HEK293T (cell line): Measurements from ENCODE around the gene EFNA5.

Experiments used
- ARNT ChIP-seq: fragments of 450-650 bp; IDR thresholded peaks from 2 replicates; pipeline ENCODE4 v1.6.1; 2017; ENCODE audit warnings: mild to moderate bottlenecking
- BHLHE40 ChIP-seq: fragments of 450-650 bp; IDR thresholded peaks from 2 replicates; pipeline ENCODE4 v1.6.1; 2016; ENCODE audit warnings: mild to moderate bottlenecking, moderate library complexity, borderline replicate concordance
- FOXK2 ChIP-seq: fragments of 450-650 bp; IDR thresholded peaks from 2 replicates; pipeline ENCODE4 v1.6.1; 2016; ENCODE audit warnings: mild to moderate bottlenecking
- FOXM1 ChIP-seq: fragments of 450-650 bp; IDR thresholded peaks from 2 replicates; pipeline ENCODE4 v1.6.1; 2017; ENCODE audit warnings: mild to moderate bottlenecking, borderline replicate concordance
- LEF1 ChIP-seq: fragments of 450-650 bp; IDR thresholded peaks from 2 replicates; pipeline ENCODE4 v1.6.1; 2017; ENCODE audit warnings: mild to moderate bottlenecking, borderline replicate concordance
- NFRKB ChIP-seq: fragments of 450-650 bp; IDR thresholded peaks from 2 replicates; pipeline ENCODE4 v1.6.1; 2016; ENCODE audit warnings: mild to moderate bottlenecking, moderate library complexity
- PKNOX1 ChIP-seq: fragments of 450-650 bp; IDR thresholded peaks from 2 replicates; pipeline ENCODE4 v1.6.1; 2016
- SP1 ChIP-seq: fragments of 450-650 bp; IDR thresholded peaks from 2 replicates; pipeline ENCODE4 v1.6.1; 2017
- TARDBP ChIP-seq: fragments of 450-650 bp; IDR thresholded peaks from 2 replicates; pipeline ENCODE4 v1.6.1; 2016

GRCh38 chr5:107385708-107386107 is 285.0 kb downstream of the EFNA5 start:
- TF ChIP-seq FOXM1 (no peak), SP1 (no peak), BHLHE40 (no peak), ARNT (no peak), PKNOX1 (no peak), FOXK2 (no peak), LEF1 (no peak), NFRKB (no peak), TARDBP (no peak)
